GM21515 (cell line): ENCODE measurements around the gene HCRT.
"Not testable (repeated sequence)": the region's sequence is repeated elsewhere in the genome, so short reads cannot be mapped to it uniquely, and the experiment has no call there.

Experiments used
- ATAC-seq: cut with Tn5 transposase; IDR thresholded peaks from one replicate; pipeline ENCODE4 v1.9.1; 2021; ENCODE audit not compliant: unreplicated experiment

Gene HCRT

DNA sequence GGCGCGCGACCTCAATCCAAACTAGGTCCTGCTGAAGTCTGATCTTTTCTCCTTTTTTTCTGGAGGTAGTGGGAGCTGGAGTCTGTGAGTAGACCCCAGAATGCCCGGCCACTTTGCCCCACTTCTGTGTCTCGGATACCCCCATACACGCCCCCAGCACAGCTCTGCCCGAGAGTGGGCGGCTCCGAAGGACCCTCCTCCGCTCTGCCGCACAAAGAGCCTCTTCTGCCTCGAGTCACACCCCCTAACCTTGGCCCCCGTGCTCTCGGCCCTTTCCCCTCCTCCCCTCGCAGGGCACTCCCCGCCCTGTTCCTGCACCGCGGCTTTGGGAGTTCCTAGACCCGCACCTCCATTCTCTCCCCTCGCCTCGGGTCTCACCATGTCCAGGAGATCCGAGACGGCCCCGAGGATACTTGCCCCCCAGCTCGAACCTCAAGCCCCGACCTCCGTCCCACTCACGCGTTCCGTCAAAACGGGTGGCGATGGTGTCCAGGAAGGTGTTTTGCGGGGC is 4.8 kb downstream of the HCRT start:
- no peak for ATAC-seq

DNA sequence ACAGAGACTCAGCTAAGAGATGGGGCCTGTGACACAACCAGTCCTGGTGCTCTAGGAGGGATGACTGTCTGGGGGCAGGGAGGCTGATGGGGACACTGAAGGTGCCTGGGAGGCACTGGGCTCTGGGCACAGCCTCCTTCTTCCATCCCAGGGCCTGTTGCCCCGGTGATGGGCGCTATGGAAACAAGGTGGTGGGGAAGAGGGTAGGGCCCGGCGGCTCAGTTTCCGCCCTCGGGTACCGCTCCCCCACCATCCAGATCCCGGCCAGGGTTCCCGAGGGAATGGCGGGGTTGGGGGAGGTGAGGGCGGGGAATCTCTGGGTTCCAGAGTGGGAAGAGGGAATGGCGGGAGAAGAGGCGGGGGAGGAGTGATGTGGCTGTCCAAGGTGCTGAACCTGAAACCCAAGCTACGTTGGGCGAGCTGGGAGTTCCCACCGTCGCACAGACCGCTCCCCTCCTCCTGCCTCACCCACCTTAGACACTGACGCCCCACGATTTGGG is 5.3 kb downstream of the HCRT start:
- no peak for ATAC-seq

DNA sequence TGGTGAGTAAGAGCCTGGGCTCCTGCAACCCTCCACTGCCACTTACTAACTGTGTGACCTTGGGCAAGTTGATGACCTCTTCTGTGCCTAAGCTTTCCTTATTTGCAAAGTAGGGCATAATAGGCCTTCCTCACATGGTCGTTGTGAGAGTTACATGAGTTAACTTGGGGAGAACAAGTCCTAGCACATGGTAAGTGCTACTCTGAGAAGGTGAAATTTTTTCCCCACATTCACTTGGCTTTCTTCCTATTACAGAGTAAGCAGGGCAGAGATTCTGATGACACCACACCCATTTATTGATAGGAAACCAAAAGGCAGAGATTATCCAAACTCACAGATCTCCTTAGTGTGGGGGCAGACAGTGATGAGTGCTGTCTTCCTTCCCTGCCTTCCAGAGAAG is 5.9 kb downstream of the HCRT start:
- no peak for ATAC-seq

DNA sequence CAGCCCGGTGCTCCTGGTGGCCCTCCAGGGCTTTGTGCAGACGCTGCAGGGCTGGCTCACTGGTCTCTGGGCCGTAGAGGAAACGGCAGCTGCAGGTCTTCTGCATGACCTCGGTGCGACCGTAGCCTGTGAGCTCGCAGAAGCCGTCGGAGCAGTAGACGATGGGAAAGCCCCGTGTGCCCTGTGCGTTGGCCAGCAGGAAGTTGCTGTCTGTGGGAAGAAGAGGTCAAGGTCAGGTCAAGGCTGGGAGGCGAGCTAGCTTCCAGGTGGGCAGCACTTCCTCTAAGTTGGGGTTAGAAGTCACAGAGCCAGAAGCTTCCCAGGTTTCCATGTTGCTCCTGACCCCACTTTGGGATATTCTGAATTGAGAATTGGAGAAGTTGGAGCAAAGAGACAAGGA is 6.4 kb downstream of the HCRT start:
- no peak for ATAC-seq

DNA sequence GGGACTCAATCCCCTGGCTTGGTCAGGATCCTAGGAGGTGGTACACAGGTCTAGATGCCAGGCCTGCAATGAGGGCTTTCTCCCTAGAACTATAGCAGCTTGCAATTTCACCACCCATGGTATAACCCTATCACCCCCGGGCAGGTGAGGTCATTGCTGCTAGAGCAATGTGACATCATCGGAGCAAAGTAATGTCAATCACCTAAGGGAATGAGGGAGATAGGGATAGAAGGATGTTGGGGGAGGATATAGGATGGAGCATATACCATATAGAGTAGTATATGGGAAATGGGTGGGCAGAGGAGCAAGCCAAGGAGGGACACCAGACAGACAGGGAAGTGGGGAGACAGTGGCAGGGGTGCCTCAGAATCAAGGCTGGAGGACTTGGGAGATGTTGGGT is 7.6 kb downstream of the HCRT start:
- ATAC-seq, result no peak

DNA sequence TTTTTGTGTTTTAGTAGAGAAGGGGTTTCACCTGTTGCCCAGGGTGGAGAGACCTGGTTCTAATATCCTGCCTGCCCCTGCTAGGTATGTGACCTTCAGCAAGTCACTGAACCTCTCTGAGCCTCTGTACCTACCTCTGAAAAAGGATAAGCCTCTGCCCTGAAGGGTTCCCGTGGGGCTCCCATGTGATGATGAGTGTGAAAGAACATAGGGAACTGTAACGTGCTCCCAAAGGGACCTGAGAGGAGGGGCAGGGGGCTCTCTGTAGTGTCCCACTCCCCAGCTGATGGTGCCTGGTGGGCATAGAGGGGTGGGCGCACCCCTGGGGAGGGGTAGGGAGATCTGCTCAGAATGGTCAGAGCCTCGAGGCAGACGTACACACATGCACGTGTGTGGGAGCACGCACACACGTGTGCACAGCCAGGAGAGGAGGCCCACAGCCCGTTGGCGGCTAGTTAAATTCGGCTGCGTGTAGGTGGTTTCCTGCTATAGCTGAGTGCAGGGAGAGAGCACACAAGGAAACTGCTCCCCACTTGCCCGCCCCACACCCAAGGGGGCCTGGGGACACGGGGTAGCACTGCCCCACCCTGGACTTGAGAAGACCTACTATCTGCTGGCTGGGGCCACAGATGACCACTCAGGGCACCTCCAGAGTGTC is 11.0 kb downstream of the HCRT start:
- ATAC-seq, result no peak

DNA sequence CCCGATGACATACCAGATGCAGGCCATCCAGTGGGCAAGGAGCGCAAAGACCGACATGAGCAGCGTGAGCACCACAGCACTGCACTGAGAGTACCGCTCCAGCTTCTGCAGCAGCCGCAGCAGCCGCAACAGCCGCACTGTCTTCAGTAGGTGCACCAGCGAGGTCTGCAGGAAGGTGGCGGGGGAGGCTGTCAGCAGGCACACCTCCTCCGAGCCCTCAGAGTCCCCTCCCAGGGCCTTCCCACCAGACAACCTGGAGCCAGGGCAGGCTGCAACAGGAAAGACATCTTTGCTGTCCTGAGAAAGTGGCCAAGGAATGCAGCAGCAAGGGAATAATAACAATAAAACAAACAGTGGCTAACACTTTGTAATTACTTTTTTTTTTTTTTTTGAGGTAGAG is 13.4 kb downstream of the HCRT start:
- no peak for ATAC-seq

DNA sequence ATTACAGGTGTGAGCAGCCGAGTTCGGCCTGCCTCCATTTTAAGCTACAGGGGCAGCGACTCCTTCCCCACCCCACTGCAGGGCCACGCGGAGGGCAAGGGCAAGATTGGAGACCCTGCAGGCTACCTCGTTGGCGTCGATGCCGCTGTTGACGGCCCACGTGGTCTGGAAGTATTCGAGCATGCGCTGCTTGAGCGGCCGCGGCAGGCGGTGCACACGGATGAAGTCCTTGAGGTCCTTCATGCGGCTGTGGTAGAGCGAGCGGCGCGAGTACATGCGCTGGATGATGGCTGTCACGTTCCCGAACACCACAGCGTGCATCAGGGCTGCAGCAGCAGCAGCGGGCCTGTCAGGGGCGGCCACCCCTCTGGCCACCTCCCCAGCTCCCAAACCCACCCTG is 15.9 kb downstream of the HCRT start:
- no peak for ATAC-seq

DNA sequence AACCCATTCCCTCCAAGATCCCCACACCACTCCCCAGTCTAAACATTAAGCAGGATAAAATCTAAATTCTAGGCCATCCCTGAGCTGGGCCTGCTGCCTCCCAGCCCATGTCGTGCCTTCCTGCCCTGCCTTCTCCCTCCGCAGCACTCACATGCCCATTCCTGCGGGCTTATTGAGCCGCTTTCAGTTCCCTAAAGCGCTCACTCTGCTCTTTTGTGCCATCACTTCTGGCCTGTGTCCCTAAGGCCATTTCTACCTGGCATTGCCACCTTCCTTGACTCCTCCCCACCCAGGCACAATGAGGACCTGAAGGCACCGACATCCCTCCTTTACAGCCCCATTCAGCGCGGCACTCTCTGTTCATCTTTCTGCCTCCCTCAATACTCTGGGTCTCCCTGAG is 17.4 kb downstream of the HCRT start:
- ATAC-seq, result no peak

DNA sequence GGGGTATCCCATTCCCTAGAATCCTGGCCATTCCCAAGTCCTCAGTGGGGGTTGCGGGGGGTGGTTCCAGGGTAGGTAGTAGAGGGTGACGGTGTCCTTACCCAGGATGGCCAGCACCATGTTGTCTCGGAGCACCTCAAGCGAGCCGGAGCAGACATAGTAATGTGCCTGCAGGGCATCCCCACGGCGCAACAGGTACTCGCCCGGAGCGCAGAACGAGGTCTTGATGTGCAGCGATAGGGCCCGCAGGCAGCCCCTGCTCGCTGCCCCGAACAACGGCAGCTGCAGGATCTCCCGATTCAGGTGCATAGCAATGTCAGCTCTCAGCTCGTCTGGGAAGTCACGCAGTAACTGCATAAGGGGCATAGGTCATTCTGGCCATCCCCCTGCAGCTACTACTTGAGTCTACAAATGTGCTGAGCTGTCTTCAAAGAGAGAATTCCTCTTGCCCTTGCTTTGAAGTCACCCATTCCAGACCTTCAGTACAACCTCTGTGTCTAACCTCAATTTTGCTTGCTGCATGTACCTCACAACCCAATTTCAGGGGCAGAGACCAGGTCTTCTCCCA is 19.0 kb downstream of the HCRT start:
- no peak for ATAC-seq

DNA sequence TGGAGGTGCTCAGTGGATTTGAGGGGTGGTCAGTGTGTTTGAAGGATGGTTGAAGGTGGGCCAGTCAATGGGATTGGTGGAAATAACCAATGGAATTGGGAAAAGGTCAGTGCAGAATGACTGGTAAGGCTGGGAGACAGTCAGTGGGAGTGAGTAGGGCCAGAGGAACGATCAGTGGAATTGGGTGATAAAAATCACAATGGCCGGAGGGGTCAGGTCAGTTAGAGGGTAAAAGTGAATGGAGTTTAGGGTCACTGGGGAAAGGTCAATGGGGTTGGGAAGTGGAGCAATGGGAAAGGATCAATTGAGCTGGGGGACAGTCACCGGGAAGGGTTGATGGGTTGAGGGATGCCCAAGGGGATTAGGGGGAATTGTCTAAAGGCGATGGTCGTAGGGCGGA is 19.5 kb downstream of the HCRT start:
- no peak for ATAC-seq

DNA sequence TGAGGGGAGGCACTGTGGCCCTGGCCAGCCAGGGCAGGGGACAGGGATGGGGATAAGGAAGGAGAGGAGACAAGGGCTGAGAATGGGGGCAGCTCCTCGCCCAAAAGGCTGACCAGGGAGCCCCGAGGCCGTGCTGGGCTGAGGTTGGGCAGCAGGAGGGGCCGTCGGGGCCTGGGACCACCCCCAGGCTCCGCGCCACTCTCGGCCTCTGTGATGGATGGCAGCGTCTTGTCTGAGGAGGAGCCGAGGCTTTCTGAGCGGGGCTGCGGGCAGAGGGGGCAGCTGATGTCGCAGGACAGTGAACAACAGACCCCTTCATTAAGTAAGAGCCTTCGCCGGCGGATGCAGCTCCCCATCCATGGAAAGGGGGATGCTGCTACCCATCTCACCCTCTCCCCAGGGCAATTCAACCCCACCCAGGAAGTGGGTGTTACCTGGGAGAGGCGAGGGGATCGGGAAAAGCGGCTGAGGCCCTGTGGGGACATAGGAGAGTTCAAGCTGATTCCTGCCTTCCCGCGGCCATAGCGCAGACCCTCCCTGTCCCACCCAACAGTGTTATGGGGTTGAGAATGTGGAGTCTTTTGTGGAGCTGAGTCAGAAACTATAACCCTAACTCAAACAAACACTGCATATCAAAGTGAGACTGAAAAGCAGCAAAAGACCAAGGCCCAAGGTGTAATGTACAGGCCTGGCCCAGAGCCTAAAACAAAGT is 21.4 kb downstream of the HCRT start:
- ATAC-seq, result no peak

DNA sequence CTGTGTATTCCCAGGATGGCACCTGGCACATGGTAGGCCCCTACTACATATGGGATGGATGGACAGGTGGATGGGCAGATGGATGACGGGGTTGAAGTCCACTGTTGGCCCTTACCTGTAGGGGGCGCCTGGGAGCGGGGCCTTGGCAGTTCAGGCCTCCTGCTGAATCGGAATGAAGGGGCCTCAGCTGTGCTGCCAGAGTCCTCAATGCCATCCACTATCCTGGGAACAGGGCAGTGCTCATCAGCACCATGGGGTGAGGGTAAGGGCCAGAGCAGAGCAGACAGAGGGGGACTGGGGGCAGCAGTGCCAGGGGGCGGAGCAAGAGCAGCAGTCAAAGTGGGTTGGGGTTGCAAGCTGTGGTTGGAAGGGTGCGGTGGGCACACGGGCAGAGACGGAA is 22.1 kb downstream of the HCRT start:
- ATAC-seq, result no peak

DNA sequence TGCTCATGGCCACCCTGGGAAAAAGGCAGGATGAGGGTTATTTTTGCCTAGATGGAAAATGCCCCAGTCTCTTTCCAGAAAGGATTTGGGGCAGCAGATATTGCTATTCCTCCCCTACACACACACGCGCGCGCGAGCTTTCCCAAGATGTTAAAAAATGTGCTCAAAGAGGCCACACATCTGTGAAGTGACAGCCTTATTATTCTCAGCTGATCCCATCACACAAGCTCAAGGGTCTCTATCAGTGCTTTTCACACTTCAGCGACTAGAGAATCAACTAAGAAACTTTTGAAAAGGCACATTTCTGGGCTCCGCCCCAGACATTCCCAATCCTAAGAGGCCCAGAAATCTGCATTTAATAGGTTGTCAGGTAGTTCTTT is 24.7 kb downstream of the HCRT start:
- no peak for ATAC-seq

DNA sequence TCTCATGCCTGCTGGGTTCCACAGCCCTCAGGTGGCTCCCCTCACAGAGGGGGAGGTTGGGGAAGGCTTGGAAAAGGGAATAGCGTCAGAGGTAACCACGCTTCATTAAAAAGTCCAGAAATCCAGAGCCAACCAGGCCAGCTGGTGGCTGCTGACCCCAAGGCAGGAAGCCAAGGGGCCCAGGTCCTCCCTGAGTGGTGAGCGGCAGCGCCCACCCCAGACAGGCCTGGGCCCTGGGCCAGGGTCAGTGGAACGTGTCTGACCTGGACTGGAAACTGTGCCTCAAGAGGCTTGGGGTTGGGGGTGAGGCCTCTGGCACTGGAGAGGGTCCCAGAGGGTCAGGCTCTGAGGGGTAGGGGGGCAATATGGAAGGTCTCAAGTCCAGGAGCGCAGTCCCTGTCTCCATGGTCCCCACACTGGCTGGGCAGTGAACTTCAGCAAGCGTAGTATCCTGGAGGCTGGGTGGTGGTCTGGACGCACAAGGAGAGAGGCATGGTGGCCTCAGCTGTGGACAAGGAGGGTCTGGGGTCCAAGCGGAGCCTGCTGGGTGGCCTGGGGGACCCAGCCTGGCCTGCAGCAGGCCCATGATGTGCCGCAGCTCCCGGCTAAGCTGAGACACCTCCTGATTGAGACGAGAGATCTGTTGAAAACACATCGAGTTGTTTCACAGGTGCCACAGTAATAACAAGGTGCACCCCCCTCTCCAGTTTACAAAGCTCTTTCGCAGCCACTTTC is 25.3 kb downstream of the HCRT start:
- ATAC-seq, result no peak

DNA sequence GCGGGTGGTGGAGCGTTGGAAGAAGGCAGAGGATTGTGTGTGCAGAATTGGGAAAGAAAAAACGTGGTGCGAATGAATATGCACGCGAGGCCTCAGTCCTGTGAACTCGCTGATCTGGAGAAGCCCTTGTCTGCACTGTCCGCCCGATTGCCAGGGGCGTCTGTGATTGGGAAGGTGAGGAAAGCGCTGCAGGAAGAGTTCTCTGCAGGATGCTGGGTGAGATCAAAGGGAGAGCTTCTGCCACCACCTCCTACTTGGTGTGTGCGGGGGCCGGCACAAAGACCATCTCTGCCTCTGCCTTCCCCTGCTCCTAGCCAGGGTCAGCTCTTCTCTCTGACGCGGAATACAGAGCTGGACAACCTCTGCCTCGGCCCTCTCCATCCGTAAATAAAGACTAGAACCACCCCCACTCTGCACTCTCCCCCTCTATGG is 29.6 kb downstream of the HCRT start:
- ATAC-seq, result no peak

DNA sequence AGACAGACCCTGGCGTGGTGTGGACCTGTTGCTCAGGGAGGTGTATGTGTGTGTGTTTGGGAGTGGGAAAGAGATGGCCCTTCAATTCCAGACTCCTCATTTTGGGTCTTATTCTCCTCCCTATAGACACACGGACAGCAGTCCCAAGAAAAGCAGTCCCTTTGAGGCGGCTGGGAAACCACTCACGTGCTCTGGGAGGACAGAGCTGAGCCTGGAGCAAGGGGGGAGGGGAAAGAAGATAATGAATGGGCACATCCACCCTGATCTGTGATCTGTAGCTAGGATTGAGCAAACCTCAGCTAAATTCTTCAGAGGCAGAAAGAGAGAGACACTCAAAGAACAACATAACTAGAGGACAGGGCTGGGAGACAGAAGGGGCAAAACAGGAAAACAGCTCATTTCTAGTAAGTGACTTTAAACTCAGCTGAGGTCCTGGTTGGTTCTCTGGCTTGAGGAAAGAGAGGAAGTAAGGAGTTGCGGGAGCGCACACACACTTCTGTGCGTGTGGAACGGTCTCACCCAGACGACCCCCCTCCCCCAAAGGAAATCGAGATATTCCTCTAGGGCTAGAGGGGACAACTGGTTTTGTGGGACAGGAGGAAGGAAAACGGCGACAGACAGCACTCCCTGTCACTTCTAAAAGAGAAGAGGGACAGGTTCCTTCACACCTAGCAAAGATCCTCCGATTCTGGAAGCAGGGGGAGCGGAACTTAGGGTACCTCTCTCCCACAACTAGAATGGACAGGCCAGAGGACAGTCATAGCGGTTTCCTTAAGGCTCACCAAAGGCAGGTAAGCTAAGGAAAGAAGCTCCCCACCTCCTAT is 31.1 kb downstream of the HCRT start:
- ATAC-seq, result no peak

DNA sequence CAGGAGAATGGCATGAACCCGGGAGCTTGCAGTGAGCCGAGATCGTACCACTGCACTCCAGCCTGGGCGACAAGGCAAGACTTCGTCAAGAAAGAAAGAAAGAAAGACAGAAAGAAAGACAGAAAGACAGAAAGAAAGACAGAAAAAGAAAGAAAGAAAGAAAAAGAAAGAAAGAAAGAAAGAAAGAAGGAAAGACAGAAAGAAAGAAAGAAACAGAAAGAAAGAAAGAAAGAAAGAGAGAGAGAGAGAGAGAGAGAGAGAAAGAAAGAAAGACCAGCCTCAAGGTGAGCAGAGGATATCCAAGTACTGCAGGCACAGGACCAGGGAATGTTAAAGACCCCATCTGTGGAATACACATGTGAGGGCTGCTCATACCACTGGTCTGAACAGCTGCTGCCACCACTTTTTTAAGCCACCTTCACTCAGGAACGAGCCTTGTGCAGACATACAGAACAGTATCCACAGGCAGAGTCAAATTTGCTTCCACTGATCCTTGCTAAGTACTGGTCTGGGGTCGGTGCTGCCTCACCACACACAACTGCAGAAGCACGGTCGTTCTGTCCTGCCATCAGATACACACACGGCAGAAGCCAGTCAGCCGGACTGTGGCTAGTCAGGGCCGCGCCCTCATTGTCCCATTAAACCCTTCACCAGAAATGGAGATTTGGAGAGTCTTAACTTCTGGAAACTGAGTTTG is 38.2 kb downstream of the HCRT start:
- ATAC-seq, result no peak

DNA sequence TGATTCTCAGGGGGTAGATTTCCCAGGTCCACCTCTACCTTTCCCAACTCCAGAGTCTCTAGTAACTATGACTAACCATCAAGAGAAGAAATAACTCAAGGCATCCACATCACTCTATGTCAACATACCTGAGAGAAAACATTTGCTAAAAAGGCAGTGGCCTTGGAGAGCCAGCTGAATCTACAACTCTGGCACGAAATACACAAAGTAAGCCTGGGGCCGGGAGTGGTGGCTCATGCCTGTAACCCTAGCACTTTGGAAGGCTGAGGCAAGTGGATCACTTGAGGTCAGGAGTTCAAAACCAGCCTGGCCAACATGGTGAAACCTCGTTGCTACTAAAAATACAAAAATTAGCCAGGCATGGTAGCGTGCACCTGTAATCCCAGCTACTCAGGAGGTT is 42.1 kb downstream of the HCRT start:
- not testable (repeated sequence) for ATAC-seq

DNA sequence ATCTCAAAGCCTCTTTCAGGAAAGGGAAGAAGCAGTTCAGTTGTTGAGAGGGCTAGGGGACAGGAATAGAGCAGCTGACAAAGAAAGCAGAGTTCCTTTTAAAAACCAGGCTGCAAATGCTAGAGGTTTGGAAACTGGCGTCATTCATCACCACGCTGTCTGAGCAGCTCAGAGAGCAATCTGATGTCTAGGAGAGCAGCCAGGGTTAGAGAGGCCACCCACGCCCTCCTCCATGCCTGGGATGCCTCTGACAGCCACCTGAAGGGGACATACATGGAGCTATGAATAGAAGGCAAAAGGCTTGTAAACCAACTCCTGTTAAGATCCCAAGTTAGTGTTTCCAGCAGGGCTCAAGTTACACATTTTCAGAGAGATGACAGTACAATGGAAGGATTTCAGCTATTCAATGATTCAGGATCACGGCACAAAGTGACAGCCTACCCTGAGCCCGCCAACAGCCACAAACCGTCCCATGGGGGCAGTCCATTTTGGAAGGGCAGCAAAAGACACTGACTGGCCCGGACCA is 42.8 kb downstream of the HCRT start:
- no peak for ATAC-seq
